Brain microvascular endothelial cell (primary cell): ENCODE data around the gene LETM1.
"Not testable (repeated sequence)": the region's sequence is repeated elsewhere in the genome, so short reads cannot be mapped to it uniquely, and the experiment has no call there.

ENCODE experiments used
- DNase-seq: peaks from one replicate; pipeline ENCODE4 v3.0.0-alpha.2; 2020
- H3K27ac ChIP-seq: fragments of 250-450 bp; sonication (Bioruptor Pico); 2 replicates; pipeline ENCODE4 v1.5.1; 2020; ENCODE audit warnings: mild to moderate bottlenecking, moderate library complexity
- H3K27me3 ChIP-seq: fragments of 250-450 bp; sonication (Bioruptor Pico); replicated peaks from 2 replicates; pipeline ENCODE4 v1.5.1; 2020; ENCODE audit warnings: mild to moderate bottlenecking
- H3K36me3 ChIP-seq: fragments of 250-450 bp; sonication (Bioruptor Pico); replicated peaks from 2 replicates; pipeline ENCODE4 v1.5.1; 2020; ENCODE audit warnings: mild to moderate bottlenecking
- H3K4me3 ChIP-seq: 2 replicates; pipeline ENCODE4 v1.5.1; 2011; ENCODE audit warnings: low read depth, mild to moderate bottlenecking, control low read depth, low read length, moderate library complexity
- in situ Hi-C: cut with HindIII; loops from 2 replicates; pipeline ENCODE4 v1.10.0; 2017; ENCODE audit warnings: low sequenced_read_pairs, low pct_ligation_motif_present
- TF ChIP-seq, protein P1 (sequence below): IDR thresholded peaks from 2 replicates; pipeline ENCODE4 v1.5.1; 2011; ENCODE audit warnings: low read depth, mild to moderate bottlenecking, moderate library complexity, low read length, control low read depth, inconsistent platforms; ENCODE audit errors: missing control alignments

Gene LETM1

DNA sequence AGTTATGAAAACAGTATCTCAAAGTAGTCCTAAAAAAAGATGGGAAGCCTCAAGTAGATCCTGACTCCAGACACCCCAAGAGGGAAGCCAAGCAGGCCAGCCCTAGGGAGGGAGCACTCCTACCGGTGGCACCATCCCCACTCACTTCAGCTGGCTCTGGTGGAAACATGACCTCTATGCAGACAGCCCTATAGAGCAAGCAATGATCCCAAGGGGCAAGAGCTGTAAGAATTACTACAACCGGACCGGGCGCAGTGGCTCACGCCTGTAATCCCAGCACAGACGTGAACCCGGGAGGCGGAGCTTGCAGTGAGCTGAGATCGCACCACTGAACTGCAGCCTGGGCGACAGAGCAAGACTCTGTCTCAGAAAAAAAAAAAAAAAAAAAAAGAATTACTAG lies 5.7 kb downstream of the LETM1 start:
- TF ChIP-seq, protein P1, sequence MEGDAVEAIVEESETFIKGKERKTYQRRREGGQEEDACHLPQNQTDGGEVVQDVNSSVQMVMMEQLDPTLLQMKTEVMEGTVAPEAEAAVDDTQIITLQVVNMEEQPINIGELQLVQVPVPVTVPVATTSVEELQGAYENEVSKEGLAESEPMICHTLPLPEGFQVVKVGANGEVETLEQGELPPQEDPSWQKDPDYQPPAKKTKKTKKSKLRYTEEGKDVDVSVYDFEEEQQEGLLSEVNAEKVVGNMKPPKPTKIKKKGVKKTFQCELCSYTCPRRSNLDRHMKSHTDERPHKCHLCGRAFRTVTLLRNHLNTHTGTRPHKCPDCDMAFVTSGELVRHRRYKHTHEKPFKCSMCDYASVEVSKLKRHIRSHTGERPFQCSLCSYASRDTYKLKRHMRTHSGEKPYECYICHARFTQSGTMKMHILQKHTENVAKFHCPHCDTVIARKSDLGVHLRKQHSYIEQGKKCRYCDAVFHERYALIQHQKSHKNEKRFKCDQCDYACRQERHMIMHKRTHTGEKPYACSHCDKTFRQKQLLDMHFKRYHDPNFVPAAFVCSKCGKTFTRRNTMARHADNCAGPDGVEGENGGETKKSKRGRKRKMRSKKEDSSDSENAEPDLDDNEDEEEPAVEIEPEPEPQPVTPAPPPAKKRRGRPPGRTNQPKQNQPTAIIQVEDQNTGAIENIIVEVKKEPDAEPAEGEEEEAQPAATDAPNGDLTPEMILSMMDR = no peak
- Histone ChIP-seq H3K27ac (no peak overlapping the region), H3K27me3 (no peaks in the 10 kb centered on the region), H3K4me3 (no peak overlapping the region), H3K36me3 (peaks cover 6% of the 10 kb centered on the region)
- DNase-seq = no peak
- in situ Hi-C loops = no loop called here

- Histone ChIP-seq H3K27ac (no peak overlapping the region), H3K36me3 (peaks cover 19% of the 10 kb centered on the region), H3K27me3 (no peaks in the 10 kb centered on the region), H3K4me3 (no peak overlapping the region)
- in situ Hi-C loops = no loop called here
- DNase-seq = no peak
- TF ChIP-seq, protein P1 = no peak
Observed at GRCh38 chr4:1846580-1846979, 9.4 kb downstream of the LETM1 start.

DNA sequence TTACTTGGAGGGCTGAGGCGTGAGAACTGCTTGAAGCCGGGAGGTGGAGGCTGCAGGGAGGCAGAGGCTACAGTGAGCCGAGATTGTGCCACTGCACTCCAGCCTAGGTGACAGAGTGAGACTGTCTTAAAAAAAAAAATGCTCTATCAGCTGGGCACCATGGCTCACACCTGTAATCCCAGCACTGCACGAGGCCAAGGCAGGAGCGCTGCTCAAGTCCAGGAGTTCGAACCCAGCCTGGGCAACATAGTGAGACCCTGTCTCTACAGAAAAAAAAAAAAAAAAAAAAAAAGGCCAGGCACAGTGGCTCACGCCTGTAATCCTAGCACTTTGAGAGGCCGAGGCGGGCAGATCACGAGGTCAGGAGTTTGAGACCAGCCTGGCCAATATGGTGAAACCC lies 11.3 kb downstream of the LETM1 start:
- in situ Hi-C loops, H3K27me3 ChIP-seq, H3K4me3 ChIP-seq, H3K27ac ChIP-seq, DNase-seq: not testable (repeated sequence)
- peaks cover 36% of the 10 kb centered on the region for H3K36me3 ChIP-seq

DNA sequence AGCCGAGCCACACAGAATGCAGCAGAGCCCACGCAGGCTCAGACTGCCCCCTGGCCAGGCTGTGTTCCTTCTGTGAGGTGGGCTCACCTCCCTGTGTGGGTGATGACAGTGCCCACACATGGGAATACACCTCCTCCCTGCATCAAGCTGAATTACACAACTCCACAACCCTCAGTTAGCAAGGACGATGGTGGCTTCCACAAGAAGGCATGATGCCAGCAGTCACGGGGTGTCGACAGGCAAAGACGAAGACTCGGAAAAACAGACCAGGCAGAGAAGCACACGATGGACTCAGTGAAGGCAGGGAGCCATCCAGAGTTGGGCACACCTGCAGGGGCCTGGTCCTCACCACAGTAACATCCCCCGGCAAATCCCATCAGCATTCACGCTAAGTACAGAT lies 12.1 kb downstream of the LETM1 start:
- H3K4me3 ChIP-seq = no peak overlapping the region
- no peaks in the 10 kb centered on the region for H3K27me3 ChIP-seq
- no peak for DNase-seq
- H3K36me3 ChIP-seq = peaks cover 43% of the 10 kb centered on the region
- no peak overlapping the region for H3K27ac ChIP-seq
- in situ Hi-C loops = no loop called here
- TF ChIP-seq, protein P1 = no peak

GRCh38 chr4:1842993-1843448 lies 12.9 kb downstream of the LETM1 start:
- H3K27ac ChIP-seq = peak overlapping the region; percentile 49
- in situ Hi-C loops = no loop called here
- H3K27me3 ChIP-seq = no peaks in the 10 kb centered on the region
- peaks cover 51% of the 10 kb centered on the region for H3K36me3 ChIP-seq
- H3K4me3 ChIP-seq = no peak overlapping the region
- DNase-seq = peak; percentile 88
- TF ChIP-seq, protein P1 = no peak

- TF ChIP-seq, protein P1 = peak; percentile 25
- H3K36me3 ChIP-seq = peaks cover 53% of the 10 kb centered on the region
- in situ Hi-C loops = no loop called here
- H3K27me3 ChIP-seq = no peaks in the 10 kb centered on the region
- DNase-seq = no peak
- H3K27ac ChIP-seq = no peak overlapping the region
- H3K4me3 ChIP-seq = no peak overlapping the region
Observed at GRCh38 chr4:1842339-1842895, 13.5 kb downstream of the LETM1 start.
